H1 (cell line): Measurements from ENCODE around the gene DNAJC22. TPM values are rescaled to one million over a fixed set of nuclear protein-coding genes. Genes with fewer than 3 reads are reported as not detected.

Source experiments
- E2F6 ChIP-seq: IDR thresholded peaks from 2 replicates; pipeline ENCODE4 v1.6.1; 2012; ENCODE audit warnings: inconsistent platforms
- SAP30 ChIP-seq: fragments of 300-600 bp; sonication (generic); IDR thresholded peaks from 2 replicates; pipeline ENCODE4 v1.7.1; 2012; ENCODE audit warnings: low read length, moderate library complexity, mild to moderate bottlenecking, inconsistent platforms; ENCODE audit not compliant: insufficient read depth, insufficient replicate concordance
- polyA plus RNA-seq, 7 experiments: library from polyadenylated mRNA; depleted of rRNA in 3 of 7; stranded (reverse) in 5 of 7; unstranded in 2 of 7; fragments of >200 nt in 5 of 7; fragments of 200-250 nt in 2 of 7; gene quantifications; 1 replicate in 5 of 7; 2 replicates in 1 of 7; 4 replicates in 1 of 7; pipeline versions ENCODE4 v1.2.1 to v1.2.3, GENCODE V29; 2011 to 2013; ENCODE audit warnings: missing spikeins in 2 of 7, mixed read lengths in 2 of 7
- total RNA-seq: library from RNA; stranded (reverse); fragmentation: NEBNext Ultra II Directional; extraction: Animal tissue kit (Norgen Biotek cat#: 25700); gene quantifications from 2 replicates; pipeline ENCODE4 v1.2.1, GENCODE V29; 2021

Gene DNAJC22
- total and polyA plus RNA-seq, 2 of the 8 experiments (the other 6 are each of a cell fraction or from before 2014, with no cell fraction given) = 0.20 to 0.39 TPM

GRCh38 chr12:49362077-49362476 lies 15.4 kb downstream of the DNAJC22 start (continued):
- TF ChIP-seq SAP30 = no peak
- no peak for TF ChIP-seq E2F6
